GM23338 (cell line): ENCODE measurements around the gene TMEM139. TPM values are rescaled to one million over a fixed set of nuclear protein-coding genes. Genes with fewer than 3 reads are reported as not detected.

Source experiments
- ATAC-seq: fragments of 200-7000 bp; cut with Tn5 transposase; 3 replicates; pipeline ENCODE4 v1.9.1; 2020
- DNase-seq: peaks from one replicate; pipeline ENCODE4 v3.0.0-alpha.2; 2015; ENCODE audit warnings: low spot score
- H2AFZ ChIP-seq: fragments of 200-600 bp; sonication (generic); 2 replicates; pipeline ENCODE4 v1.8.0; 2016; ENCODE audit warnings: antibody characterized with exemption, mild to moderate bottlenecking, moderate library complexity
- H3F3A ChIP-seq: fragments of 200-600 bp; sonication (generic); replicated peaks from 2 replicates; pipeline ENCODE4 v1.8.0; 2017; ENCODE audit warnings: antibody characterized with exemption, mixed run types, low read depth
- H3K27ac ChIP-seq: fragments of 200-600 bp; sonication (generic); 2 replicates; pipeline ENCODE4 v1.6.1; 2016; ENCODE audit warnings: low read depth
- H3K27me3 ChIP-seq: fragments of 200-600 bp; sonication (generic); 2 replicates; pipeline ENCODE4 v1.8.0; 2016; ENCODE audit warnings: mild to moderate bottlenecking, mixed run types, moderate library complexity; ENCODE audit not compliant: insufficient read depth
- H3K36me3 ChIP-seq: fragments of 200-600 bp; sonication (generic); 2 replicates; pipeline ENCODE4 v1.8.0; 2016; ENCODE audit warnings: mild to moderate bottlenecking; ENCODE audit not compliant: insufficient read depth
- H3K4me1 ChIP-seq: fragments of 200-600 bp; sonication (generic); 2 replicates; pipeline ENCODE4 v1.8.0; 2016; ENCODE audit warnings: mild to moderate bottlenecking, moderate library complexity; ENCODE audit not compliant: insufficient read depth
- H3K4me2 ChIP-seq: fragments of 200-600 bp; sonication (generic); 2 replicates; pipeline ENCODE4 v1.7.1; 2017; ENCODE audit warnings: mixed run types
- H3K4me3 ChIP-seq: fragments of 200-600 bp; sonication (generic); 2 replicates; pipeline ENCODE4 v1.6.1; 2016; ENCODE audit warnings: mixed run types
- H3K79me2 ChIP-seq: fragments of 200-600 bp; sonication (generic); replicated peaks from 2 replicates; pipeline ENCODE4 v1.8.0; 2017; ENCODE audit warnings: mild to moderate bottlenecking; ENCODE audit not compliant: insufficient read depth
- H3K9me2 ChIP-seq: fragments of 200-600 bp; sonication (generic); 2 replicates; pipeline ENCODE4 v1.8.0; 2017; ENCODE audit not compliant: insufficient read depth
- H4K20me1 ChIP-seq: fragments of 200-600 bp; sonication (generic); replicated peaks from 2 replicates; pipeline ENCODE4 v1.8.0; 2017; ENCODE audit warnings: mild to moderate bottlenecking; ENCODE audit not compliant: insufficient read depth
- H3K27ac Mint-ChIP-seq: 2 replicates; pipeline ENCODE4 v1.8.0; 2020; ENCODE audit warnings: inconsistent platforms, mild to moderate bottlenecking, moderate library complexity, mixed read lengths
- H3K27me3 Mint-ChIP-seq: 3 replicates; pipeline ENCODE4 v1.8.0; 2022; ENCODE audit warnings: low read depth, mild to moderate bottlenecking, moderate library complexity, mixed read lengths, inconsistent platforms; ENCODE audit not compliant: insufficient read depth, poor library complexity
- H3K36me3 Mint-ChIP-seq: 3 replicates; pipeline ENCODE4 v1.8.0; 2021; ENCODE audit warnings: low read depth, mild to moderate bottlenecking, inconsistent platforms, moderate library complexity, mixed read lengths
- H3K4me1 Mint-ChIP-seq: 3 replicates; pipeline ENCODE4 v1.8.0; 2020; ENCODE audit warnings: mild to moderate bottlenecking, inconsistent platforms, mixed read lengths
- H3K4me3 Mint-ChIP-seq: 3 replicates; pipeline ENCODE4 v1.8.0; 2021; ENCODE audit warnings: moderate library complexity, mild to moderate bottlenecking, inconsistent platforms, mixed read lengths
- H3K9me3 Mint-ChIP-seq: 3 replicates; pipeline ENCODE4 v1.8.0; 2020; ENCODE audit warnings: moderate library complexity, mild to moderate bottlenecking, inconsistent platforms, mixed read lengths
- CREB1 ChIP-seq: fragments of 250-450 bp; sonication (Bioruptor Pico); IDR thresholded peaks from 2 replicates; pipeline ENCODE4 v1.5.0; 2020; ENCODE audit warnings: low read depth, mild to moderate bottlenecking, moderate library complexity
- CTCF ChIP-seq, 2 experiments: fragments of 200-600 bp in 1 of 2; sonication (generic) in 1 of 2; conservative IDR thresholded peaks; 2 replicates each; pipeline versions ENCODE4 v1.5.1 to v1.6.1; 2016 to 2017; ENCODE audit warnings: antibody characterized with exemption in 2 of 2, low read depth in 2 of 2, mild to moderate bottlenecking in 2 of 2, moderate library complexity in 1 of 2
- JUNB ChIP-seq: IDR thresholded peaks from one replicate; pipeline ENCODE4 v1.6.1; 2016; ENCODE audit warnings: antibody characterized with exemption; ENCODE audit not compliant: unreplicated experiment
- NANOG ChIP-seq: IDR thresholded peaks from 2 replicates; pipeline ENCODE4 v1.6.1; 2016; ENCODE audit warnings: antibody characterized with exemption, borderline replicate concordance
- POLR2AphosphoS5 ChIP-seq: IDR thresholded peaks from 2 replicates; pipeline ENCODE4 v1.6.1; 2016; ENCODE audit warnings: antibody characterized with exemption, low read depth
- ZNF331 ChIP-seq: fragments of 250-450 bp; sonication (Bioruptor Pico); IDR thresholded peaks from 2 replicates; pipeline ENCODE4 v1.5.0; 2020; ENCODE audit warnings: low read depth, mild to moderate bottlenecking, moderate library complexity
- polyA plus RNA-seq: library from polyadenylated mRNA; unstranded; fragments of >200 nt; fragmentation: Nextera tagmentation; extraction: Ambion mirVana; gene quantifications from 2 replicates; pipeline ENCODE4 v1.2.1, GENCODE V29; 2016
- total RNA-seq: library from RNA; depleted of rRNA; stranded (reverse); fragments of >200 nt; shearing (Covaris generic); gene quantifications from 2 replicates; pipeline ENCODE4 v1.2.3, GENCODE V29; 2014

TMEM139 gene
- total and polyA plus RNA-seq, 2 experiments from 2014 or later: 3.3 to 3.6 TPM

DNA sequence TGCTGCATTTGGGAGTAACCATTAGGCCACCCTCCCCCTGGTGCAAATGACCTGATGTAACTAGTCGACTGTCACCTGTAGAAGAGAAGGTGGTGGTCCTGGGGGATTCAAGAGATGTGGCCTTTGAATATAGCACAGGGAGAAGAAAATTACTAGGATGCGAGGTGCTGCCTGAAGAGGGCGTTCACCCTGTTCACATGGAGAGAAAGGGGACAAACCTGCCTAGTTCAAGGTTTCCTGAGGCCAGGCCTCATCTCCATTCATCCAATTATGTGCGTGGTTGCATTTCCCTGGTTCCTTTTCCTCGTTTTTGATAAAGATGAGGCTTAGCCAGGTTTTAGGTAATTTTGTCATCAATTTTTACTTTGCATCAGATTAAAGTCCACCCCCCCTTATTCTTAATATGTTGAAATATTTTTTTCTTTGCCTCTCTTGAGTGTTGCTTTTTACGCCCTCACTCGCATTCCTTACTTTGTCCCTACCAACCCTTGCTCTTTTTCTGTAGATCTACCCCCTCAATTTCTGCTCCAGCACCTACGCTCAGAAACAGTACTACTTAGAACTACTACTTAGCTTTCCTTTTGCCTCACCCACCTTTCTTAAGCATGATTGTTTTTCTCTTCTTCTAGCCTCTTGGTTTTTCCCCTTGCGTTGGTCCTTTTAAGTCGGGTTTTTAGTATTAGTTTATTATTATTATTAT, 44.9 kb downstream of the TMEM139 start:
- Histone ChIP-seq H3K79me2 (no peaks in the 10 kb centered on the region), H3K4me3 (no peak overlapping the region), H3F3A (no peaks in the 10 kb centered on the region), H3K27ac (no peak overlapping the region), H4K20me1 (no peaks in the 10 kb centered on the region), H3K9me2 (peaks cover 3% of the 10 kb centered on the region; the same call in 1 of the 2 replicates), H3K27me3 (no peaks in the 10 kb centered on the region), H3K4me1 (peaks cover 12% of the 10 kb centered on the region), H2AFZ (0 out of 2 replicates have a peak overlapping the region, but pooled peaks have one; percentile 30), H3K4me2 (no peak overlapping the region), H3K36me3 (no peaks in the 10 kb centered on the region)
- ATAC-seq: peak; percentile 64
- no peaks in the 10 kb centered on the region for H3K9me3 Mint-ChIP-seq
- DNase-seq: peak; percentile 58
- no peak overlapping the region for H3K4me3 Mint-ChIP-seq
- H3K27ac Mint-ChIP-seq: no peak overlapping the region
- peaks cover 11% of the 10 kb centered on the region for H3K4me1 Mint-ChIP-seq
- peaks cover 10% of the 10 kb centered on the region for H3K27me3 Mint-ChIP-seq
- H3K36me3 Mint-ChIP-seq: no peaks in the 10 kb centered on the region
- TF ChIP-seq NANOG (no peak), CTCF (conservative IDR thresholded peaks at IDR 0.05; ENCODE audit: low read depth in 2 of 2) (peak; percentile 47 to 71), JUNB (no peak)

- no peak overlapping the region for H2AFZ ChIP-seq
- no peaks in the 10 kb centered on the region for H3K4me1 ChIP-seq
- H3K27me3 ChIP-seq: no peaks in the 10 kb centered on the region
- no peaks in the 10 kb centered on the region for H3K36me3 ChIP-seq
- Mint-ChIP-seq H3K36me3 (no peaks in the 10 kb centered on the region), H3K27ac (no peak overlapping the region), H3K27me3 (peaks cover 7% of the 10 kb centered on the region), H3K9me3 (no peaks in the 10 kb centered on the region), H3K4me1 (no peaks in the 10 kb centered on the region), H3K4me3 (no peak overlapping the region)
- H3K4me2 ChIP-seq: no peak overlapping the region
- H4K20me1 ChIP-seq: no peaks in the 10 kb centered on the region
- ATAC-seq: no peak
- TF ChIP-seq CREB1 (CRISPR knock-in tag) (no peak), NANOG (no peak)
- no peak for DNase-seq
- no peaks in the 10 kb centered on the region for H3F3A ChIP-seq
- H3K79me2 ChIP-seq: no peaks in the 10 kb centered on the region
- no peak overlapping the region for H3K4me3 ChIP-seq
- peaks cover 3% of the 10 kb centered on the region; the same call in 1 of the 2 replicates for H3K9me2 ChIP-seq
- no peak overlapping the region for H3K27ac ChIP-seq
These were observed 46.5 kb downstream of the TMEM139 start for GRCh38 chr7:143331179-143331801.

GRCh38 chr7:143334244-143334643, 49.5 kb downstream of the TMEM139 start:
- Mint-ChIP-seq H3K27ac (no peak overlapping the region), H3K4me3 (no peak overlapping the region), H3K36me3 (no peaks in the 10 kb centered on the region), H3K4me1 (no peaks in the 10 kb centered on the region), H3K9me3 (no peaks in the 10 kb centered on the region), H3K27me3 (peaks cover 4% of the 10 kb centered on the region)
- H3K4me2 ChIP-seq: no peak overlapping the region
- DNase-seq: no peak
- no peaks in the 10 kb centered on the region for H4K20me1 ChIP-seq
- TF ChIP-seq ZNF331 (no peak), NANOG (no peak), POLR2AphosphoS5 (no peak), JUNB (no peak)
- H3K79me2 ChIP-seq: no peaks in the 10 kb centered on the region
- no peak for ATAC-seq
- peaks cover 3% of the 10 kb centered on the region; the same call in 1 of the 2 replicates for H3K9me2 ChIP-seq
- no peaks in the 10 kb centered on the region for H3K27me3 ChIP-seq
- H3K4me3 ChIP-seq: no peak overlapping the region
- H3K4me1 ChIP-seq: no peaks in the 10 kb centered on the region
- no peak overlapping the region for H2AFZ ChIP-seq
- no peaks in the 10 kb centered on the region for H3F3A ChIP-seq
- H3K27ac ChIP-seq: no peak overlapping the region
- no peaks in the 10 kb centered on the region for H3K36me3 ChIP-seq
